HepG2 (cell line): ENCODE data around the gene SNCAIP. TPM values are rescaled to one million over a fixed set of nuclear protein-coding genes. Genes with fewer than 3 reads are reported as not detected.

Experiments
- ATAC-seq: fragments of 200-7000 bp; cut with Tn5 transposase; 3 replicates; pipeline ENCODE4 v1.9.1; 2020; ENCODE audit warnings: mild to moderate bottlenecking, moderate library complexity
- BruUV-seq: library from RNA; stranded (reverse); fragments of 400-500 nt; replicated peaks from 2 replicates; lab custom pipeline; 2021; lab: Mats Ljungman, UMichigan
- CTCF ChIA-PET: fragments of 300-600 bp; formaldehyde crosslinking; extraction: SDS; loops from one replicate; lab custom pipeline; 2021; ENCODE audit warnings: low total read pairs, inconsistent platforms, low intra/inter-chr PET ratio; lab: Yijun Ruan, JAX
- POLR2A ChIA-PET: fragments of 350-600 bp; sonication (Branson Sonifier 250); formaldehyde crosslinking; loops from one replicate; lab custom pipeline; 2020; ENCODE audit warnings: antibody characterized with exemption, inconsistent platforms; lab: Yijun Ruan, JAX
- DNase-seq: peaks from one replicate; pipeline ENCODE4 v3.0.0-alpha.2; 2015; ENCODE audit warnings: low spot score
- FAIRE-seq: peaks from 3 replicates; lab custom pipeline; 2011; peaks lifted over from hg19 to GRCh38; lab: Jason Lieb, UNC
- H2AFZ ChIP-seq: one replicate; pipeline ENCODE4 v1.6.1; 2011; ENCODE audit warnings: low read length, inconsistent platforms
- H3K27ac ChIP-seq: fragments of 300-600 bp; 3 replicates; pipeline ENCODE4 v1.8.0; 2011; ENCODE audit warnings: mixed run types, mild to moderate bottlenecking, mixed read lengths, low read length, inconsistent platforms; ENCODE audit not compliant: insufficient read depth; ENCODE audit errors: extremely low read length
- H3K27me3 ChIP-seq, 2 experiments: fragments of 200-600 bp in 1 of 2; 2 replicates in 1 of 2; 3 replicates in 1 of 2; pipeline versions ENCODE4 v1.6.0 to v1.8.0; 2011; ENCODE audit warnings: low read length in 2 of 2, mild to moderate bottlenecking in 2 of 2, moderate library complexity in 2 of 2, inconsistent platforms in 1 of 2; ENCODE audit not compliant: insufficient read depth in 2 of 2, control insufficient read depth in 1 of 2
- H3K36me3 ChIP-seq, 2 experiments: fragments of 200-600 bp in 1 of 2; replicated peaks in 1 of 2; 2 replicates in 1 of 2; 3 replicates in 1 of 2; pipeline versions ENCODE4 v1.5.1 to v1.8.0; 2011; ENCODE audit warnings: low read length in 2 of 2, inconsistent platforms in 1 of 2; ENCODE audit not compliant: insufficient read depth in 2 of 2, control insufficient read depth in 1 of 2
- H3K4me1 ChIP-seq: 2 replicates; pipeline ENCODE4 v1.5.1; 2012; ENCODE audit warnings: low read length, inconsistent platforms; ENCODE audit not compliant: insufficient read depth
- H3K4me2 ChIP-seq: 2 replicates; pipeline ENCODE4 v1.6.0; 2011; ENCODE audit warnings: low read depth, low read length, inconsistent platforms
- H3K4me3 ChIP-seq, 3 experiments: fragments of 200-600 bp in 1 of 3; sonication (generic), shearing (Covaris generic) in 1 of 3; replicated peaks in 1 of 3; 2 replicates each; pipeline ENCODE4 v1.5.1; 2011 to 2016; ENCODE audit warnings: low read length in 3 of 3, inconsistent platforms in 2 of 3, low read depth in 2 of 3, mild to moderate bottlenecking in 2 of 3, control low read depth in 1 of 3, mixed read lengths in 1 of 3; ENCODE audit not compliant: insufficient read depth in 1 of 3
- H3K79me2 ChIP-seq: one replicate; pipeline ENCODE4 v1.6.1; 2011; ENCODE audit warnings: low read length, inconsistent platforms; ENCODE audit not compliant: insufficient read depth
- H3K9ac ChIP-seq: 2 replicates; pipeline ENCODE4 v1.6.0; 2011; ENCODE audit warnings: mild to moderate bottlenecking, low read depth, low read length, inconsistent platforms; ENCODE audit not compliant: insufficient read depth
- H3K9me3 ChIP-seq: 2 replicates; pipeline ENCODE4 v1.5.1; 2012; ENCODE audit warnings: mild to moderate bottlenecking, low read length
- H4K20me1 ChIP-seq: 2 replicates; pipeline ENCODE4 v1.6.0; 2011; ENCODE audit warnings: inconsistent platforms, mild to moderate bottlenecking, low read length, moderate library complexity; ENCODE audit not compliant: insufficient read depth
- EED ChIP-seq: sonication (generic); formaldehyde crosslinking; IDR thresholded peaks from 2 replicates; pipeline ENCODE4 v1.5.0; 2020; ENCODE audit warnings: mild to moderate bottlenecking, missing genetic modification reagents
- JDP2 ChIP-seq: sonication (generic); formaldehyde crosslinking; IDR thresholded peaks from 2 replicates; pipeline ENCODE4 v1.8.1; 2022; ENCODE audit warnings: missing genetic modification reagents, borderline replicate concordance
- KMT2B ChIP-seq: IDR thresholded peaks from 2 replicates; pipeline ENCODE4 v1.6.1; 2016; ENCODE audit warnings: missing genetic modification reagents, missing compliant biosample characterization
- NFE2 ChIP-seq: sonication (generic); formaldehyde crosslinking; IDR thresholded peaks from 2 replicates; pipeline ENCODE4 v1.4.0; 2020; ENCODE audit warnings: missing genetic modification reagents
- RBAK ChIP-seq: sonication (generic); formaldehyde crosslinking; IDR thresholded peaks from 2 replicates; pipeline ENCODE4 v1.5.1; 2020; ENCODE audit warnings: mild to moderate bottlenecking, missing genetic modification reagents
- TFDP1 ChIP-seq: IDR thresholded peaks from 2 replicates; pipeline ENCODE4 v1.6.1; 2016; ENCODE audit warnings: missing compliant biosample characterization, missing genetic modification reagents, borderline replicate concordance
- TRAFD1 ChIP-seq: sonication (generic); formaldehyde crosslinking; IDR thresholded peaks from 2 replicates; pipeline ENCODE4 v1.5.1; 2020; ENCODE audit warnings: missing genetic modification reagents, mild to moderate bottlenecking, borderline replicate concordance
- XRCC5 ChIP-seq: fragments of 200-400 bp; formaldehyde crosslinking; optimal IDR thresholded peaks from 2 replicates; pipeline ENCODE3; 2017; ENCODE audit warnings: mild to moderate bottlenecking, low read length
- ZBED4 ChIP-seq: sonication (generic); formaldehyde crosslinking; IDR thresholded peaks from 2 replicates; pipeline ENCODE4 v1.4.0; 2020; ENCODE audit warnings: missing genetic modification reagents, borderline replicate concordance
- ZFP41 ChIP-seq: sonication (generic); formaldehyde crosslinking; IDR thresholded peaks from 2 replicates; pipeline ENCODE4 v1.4.0; 2020; ENCODE audit warnings: mild to moderate bottlenecking, missing genetic modification reagents, borderline replicate concordance
- WGBS: methylation state at CpG from one replicate; pipeline ENCODE4 v1.1.6; 2017; ENCODE audit warnings: low lambda C conversion rate; 5-methylcytosine and 5-hydroxymethylcytosine counted together
- in situ Hi-C: cut with HindIII; loops from 2 replicates; pipeline ENCODE4 v1.10.0; 2017; ENCODE audit warnings: low pct_unique_long_range_greater_than_20kb; ENCODE audit not compliant: extremely low pct_ligation_motif_present
- intact Hi-C: fragments of 100-400 bp; cut with micrococcal nuclease; formaldehyde crosslinking; loops from one replicate; pipeline ENCODE4 v1.10.0; 2022; ENCODE audit not compliant: unreplicated experiment
- polyA plus RNA-seq, 8 experiments: library from polyadenylated mRNA; depleted of rRNA in 3 of 8; stranded (reverse) in 7 of 8; unstranded in 1 of 8; fragments of >200 nt; fragmentation: Illumina TruSeq in 4 of 8; extraction: Trizol in 4 of 8; gene quantifications; 2 replicates each; pipeline versions ENCODE4 v1.2.1 to v1.2.3, GENCODE V29; 2011 to 2016; ENCODE audit warnings: low read depth in 4 of 8, missing spikeins in 1 of 8, mixed read lengths in 1 of 8; ENCODE audit not compliant: insufficient read depth in 1 of 8
- total RNA-seq, 5 experiments: library from RNA; depleted of rRNA; stranded (reverse); fragments of >200 nt; fragmentation: Illumina TruSeq; extraction: Trizol; gene quantifications; 2 replicates each; pipeline ENCODE4 v1.2.3, GENCODE V29; 2016; ENCODE audit warnings: low read depth in 1 of 5

SNCAIP gene
- total and polyA plus RNA-seq, 2 of the 13 experiments (the other 11 are each of a cell fraction or from before 2014, with no cell fraction given), result not detected

GRCh38 chr5:122330881-122331280, 18.8 kb downstream of the SNCAIP start:
- BruUV-seq, result no TSS peak
- Histone ChIP-seq H3K4me2 (no peak overlapping the region), H3K27me3 (no peaks in the 10 kb centered on the region), H4K20me1 (no peaks in the 10 kb centered on the region), H3K4me3 (no peak overlapping the region), H3K9ac (no peak overlapping the region), H3K9me3 (no peaks in the 10 kb centered on the region)
- WGBS, result 62% methylated on average over 5 of the region's 6 CpGs
- CTCF ChIA-PET, result no interaction called here
- TF ChIP-seq ZFP41 (CRISPR knock-in tag) (no peak), TFDP1 (CRISPR knock-in tag) (no peak)
- TF ChIP-seq, all 625 proteins: peak for 0
- no peaks in the 10 kb centered on the region for H3K36me3 ChIP-seq
- POLR2A ChIA-PET, result no interaction called here
- no peak overlapping the region for H3K27ac ChIP-seq
- H3K79me2 ChIP-seq, result no peaks in the 10 kb centered on the region
- no peaks in the 10 kb centered on the region for H3K4me1 ChIP-seq
- no peak overlapping the region for H2AFZ ChIP-seq
- intact Hi-C loops, result no loop called here
- FAIRE-seq, result no peak
- ATAC-seq, result no peak
- no peak for DNase-seq
- in situ Hi-C loops, result no loop called here

- intact Hi-C loops, result no loop called here
- H3K9me3 ChIP-seq, result no peaks in the 10 kb centered on the region
- no peak overlapping the region for H3K27ac ChIP-seq
- H3K36me3 ChIP-seq, result no peaks in the 10 kb centered on the region
- H3K4me3 ChIP-seq, result no peak overlapping the region
- no peaks in the 10 kb centered on the region for H3K79me2 ChIP-seq
- ATAC-seq (no peak), FAIRE-seq (no peak), DNase-seq (no peak)
- H3K4me1 ChIP-seq, result no peaks in the 10 kb centered on the region
- POLR2A ChIA-PET, result no interaction called here
- no peak overlapping the region for H2AFZ ChIP-seq
- no peaks in the 10 kb centered on the region for H3K27me3 ChIP-seq
- H3K9ac ChIP-seq, result no peak overlapping the region
- no peak overlapping the region for H3K4me2 ChIP-seq
- in situ Hi-C loops, result no loop called here
- CTCF ChIA-PET, result no interaction called here
- BruUV-seq, result no TSS peak
- WGBS, result 18% methylated on average over 5 of the region's 5 CpGs
- H4K20me1 ChIP-seq, result no peaks in the 10 kb centered on the region
- TF ChIP-seq RBAK (CRISPR knock-in tag) (no peak), EED (CRISPR knock-in tag) (no peak), JDP2 (CRISPR knock-in tag) (no peak), TRAFD1 (CRISPR knock-in tag) (no peak), ZBED4 (CRISPR knock-in tag) (no peak), XRCC5 (no peak), NFE2 (CRISPR knock-in tag) (no peak), KMT2B (CRISPR knock-in tag) (no peak)
These were observed 20.8 kb downstream of the SNCAIP start for GRCh38 chr5:122332599-122333555.
